Prostate gland (tissue), 2 donors: Measurements from ENCODE around the gene CD226. TPM values are rescaled to one million over a fixed set of nuclear protein-coding genes. Genes with fewer than 3 reads are reported as not detected.

Experiments
- DNase-seq: peaks from one replicate; pipeline ENCODE4 v3.0.0-alpha.2; 2019; ENCODE audit warnings: low spot score
- H3K27ac ChIP-seq, 2 donors: fragments of 200-600 bp; sonication (generic); 2 replicates each; pipeline ENCODE4 v1.5.1; 2017 to 2019
- H3K27me3 ChIP-seq: fragments of 200-600 bp; sonication (generic); replicated peaks from 2 replicates; pipeline ENCODE4 v1.5.1; 2019; ENCODE audit not compliant: insufficient read depth
- H3K36me3 ChIP-seq, 2 donors: fragments of 200-600 bp; sonication (generic); 1 replicate in 1 of 2; 2 replicates in 1 of 2; pipeline versions ENCODE4 v1.5.1 to v1.8.1; 2017 to 2019
- H3K4me1 ChIP-seq: fragments of 200-600 bp; sonication (generic); replicated peaks from 2 replicates; pipeline ENCODE4 v1.5.1; 2019
- H3K4me3 ChIP-seq, 2 donors: fragments of 200-600 bp; sonication (generic); 2 replicates each; pipeline ENCODE4 v1.5.1; 2017 to 2019
- H3K9me3 ChIP-seq: fragments of 200-600 bp; sonication (generic); 2 replicates; pipeline ENCODE4 v1.5.1; 2017
- POLR2A ChIP-seq: fragments of 450-650 bp; IDR thresholded peaks from one replicate; pipeline ENCODE4 v1.6.1; 2016; ENCODE audit warnings: antibody characterized with exemption, mild to moderate bottlenecking
- POLR2AphosphoS5 ChIP-seq: sonication (generic); formaldehyde crosslinking; IDR thresholded peaks from one replicate; pipeline ENCODE4 v1.6.1; 2017; ENCODE audit warnings: antibody characterized with exemption
- WGBS: methylation state at CpG from one replicate; pipeline ENCODE4 v1.1.5; 2018; 5-methylcytosine and 5-hydroxymethylcytosine counted together
- intact Hi-C: fragments of 100-400 bp; cut with DNase I; formaldehyde crosslinking; loops from one replicate; pipeline ENCODE4 v1.14.2; 2022
- total RNA-seq, 2 donors: library from RNA; depleted of rRNA; stranded (reverse); fragments of >200 nt; gene quantifications; one replicate each; pipeline ENCODE4 v1.1.0, GENCODE V29; 2016
- TF ChIP-seq, protein P1 (sequence below), 4 experiments: fragments of 200-600 bp in 2 of 4; fragments of 450-650 bp in 2 of 4; sonication (generic) in 2 of 4; IDR thresholded peaks; 1 replicate in 3 of 4; 2 replicates in 1 of 4; pipeline ENCODE4 v1.5.1; 2016 to 2019; ENCODE audit warnings: antibody characterized with exemption in 4 of 4, mild to moderate bottlenecking in 2 of 4, moderate library complexity in 2 of 4

Gene CD226
- total RNA-seq, result 1 to 10 TPM in 1 of 2 donors, under 1 TPM in 1; 0.59 to 4.7 TPM

DNA sequence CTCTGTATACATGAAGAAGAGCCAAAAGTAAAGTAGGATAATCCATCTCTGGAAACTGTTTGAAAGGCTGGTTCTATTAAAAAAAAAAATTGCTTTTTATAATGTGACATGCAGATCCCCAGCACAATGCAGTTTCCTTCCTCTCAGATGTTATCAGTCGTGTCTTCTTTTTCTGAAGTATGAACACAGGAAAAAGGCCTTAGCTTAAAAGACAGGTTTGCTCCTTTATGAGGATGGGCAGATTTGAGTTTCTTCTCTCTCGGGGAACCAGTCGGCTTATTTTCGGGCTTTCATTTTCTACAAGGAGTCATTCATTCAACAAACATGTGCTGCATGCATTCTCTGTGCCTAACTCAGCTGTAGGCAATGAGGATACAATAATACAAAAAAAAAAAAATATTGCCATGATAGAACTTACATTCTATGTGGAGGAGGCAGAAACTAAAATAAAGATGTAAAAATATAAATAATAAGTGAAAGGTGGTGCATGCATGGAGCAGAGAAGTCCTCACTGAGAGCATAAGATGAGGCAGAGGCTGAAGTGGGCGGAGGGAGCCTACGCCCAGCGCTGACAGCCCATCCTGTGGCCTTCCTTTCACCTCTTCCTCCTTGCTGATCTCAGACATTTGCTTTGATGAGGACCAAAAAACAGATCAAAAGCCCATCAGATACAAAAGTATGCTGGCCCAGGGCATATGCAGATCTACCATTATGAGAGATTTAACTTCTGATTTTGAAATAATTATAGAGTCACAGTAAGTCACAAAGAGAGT lies at the start of gene CD226:
CD226 (minus strand) TSS at position 513 of the 773 bp plus-strand sequence; CDS start at position 46, 467 bp downstream.
- Histone ChIP-seq H3K4me3 (no peak within 1 kb of the TSS), H3K4me1 (no peaks in the 10 kb centered on the region), H3K27me3 (no peaks in the 10 kb centered on the region), H3K9me3 (no peaks in the 10 kb centered on the region), H3K27ac (no peak within 1 kb of the TSS), H3K36me3 (no peaks in the 10 kb centered on the region)
- no peak for DNase-seq
- intact Hi-C loops, result no loop called here
- TF ChIP-seq POLR2AphosphoS5 (no peak), POLR2A (no peak)
- TF ChIP-seq, protein P1, sequence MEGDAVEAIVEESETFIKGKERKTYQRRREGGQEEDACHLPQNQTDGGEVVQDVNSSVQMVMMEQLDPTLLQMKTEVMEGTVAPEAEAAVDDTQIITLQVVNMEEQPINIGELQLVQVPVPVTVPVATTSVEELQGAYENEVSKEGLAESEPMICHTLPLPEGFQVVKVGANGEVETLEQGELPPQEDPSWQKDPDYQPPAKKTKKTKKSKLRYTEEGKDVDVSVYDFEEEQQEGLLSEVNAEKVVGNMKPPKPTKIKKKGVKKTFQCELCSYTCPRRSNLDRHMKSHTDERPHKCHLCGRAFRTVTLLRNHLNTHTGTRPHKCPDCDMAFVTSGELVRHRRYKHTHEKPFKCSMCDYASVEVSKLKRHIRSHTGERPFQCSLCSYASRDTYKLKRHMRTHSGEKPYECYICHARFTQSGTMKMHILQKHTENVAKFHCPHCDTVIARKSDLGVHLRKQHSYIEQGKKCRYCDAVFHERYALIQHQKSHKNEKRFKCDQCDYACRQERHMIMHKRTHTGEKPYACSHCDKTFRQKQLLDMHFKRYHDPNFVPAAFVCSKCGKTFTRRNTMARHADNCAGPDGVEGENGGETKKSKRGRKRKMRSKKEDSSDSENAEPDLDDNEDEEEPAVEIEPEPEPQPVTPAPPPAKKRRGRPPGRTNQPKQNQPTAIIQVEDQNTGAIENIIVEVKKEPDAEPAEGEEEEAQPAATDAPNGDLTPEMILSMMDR (IDR thresholded peaks at IDR 0.05), result no peak
- WGBS, result 45% methylated on average over 7 of the region's 7 CpGs

- Histone ChIP-seq H3K9me3 (no peaks in the 10 kb centered on the region), H3K4me3 (no peak overlapping the region), H3K27me3 (no peaks in the 10 kb centered on the region), H3K36me3 (no peaks in the 10 kb centered on the region), H3K4me1 (no peaks in the 10 kb centered on the region), H3K27ac (no peak overlapping the region)
- DNase-seq, result no peak
- 74% methylated on average over 7 of the region's 7 CpGs for WGBS
- TF ChIP-seq POLR2AphosphoS5 (no peak), POLR2A (no peak)
- TF ChIP-seq, protein P1 (IDR thresholded peaks at IDR 0.05), result no peak
- intact Hi-C loops, result no loop called here
These were observed 49.5 kb upstream of the CD226 start for GRCh38 chr18:69996951-69997798.

DNA sequence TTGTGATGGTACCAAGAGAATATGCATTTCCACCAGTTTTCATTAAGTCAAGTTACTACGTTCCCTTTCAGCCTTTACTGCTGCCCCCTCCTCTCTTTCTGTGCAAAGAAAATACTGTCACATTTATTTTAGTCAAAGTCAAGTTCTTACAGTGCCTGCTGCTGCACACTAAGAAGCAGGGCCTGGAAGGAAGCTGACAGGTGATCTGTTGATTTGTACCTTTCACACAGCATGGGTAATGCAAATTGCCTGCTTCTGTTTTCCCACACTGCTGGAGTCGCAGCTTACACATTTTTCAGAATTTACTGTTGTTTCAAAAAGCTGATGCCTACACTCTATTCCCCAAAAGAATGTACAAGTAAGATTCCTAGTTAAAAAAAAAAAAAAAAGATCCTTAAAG lies 48.7 kb upstream of the CD226 start:
- no peak for DNase-seq
- H3K27me3 ChIP-seq, result no peaks in the 10 kb centered on the region
- intact Hi-C loops, result no loop called here
- no peak overlapping the region for H3K4me3 ChIP-seq
- H3K9me3 ChIP-seq, result no peaks in the 10 kb centered on the region
- no peaks in the 10 kb centered on the region for H3K36me3 ChIP-seq
- H3K27ac ChIP-seq, result no peak overlapping the region
- WGBS, result 86% methylated on average over 2 of the region's 2 CpGs
- no peak for TF ChIP-seq POLR2AphosphoS5
- TF ChIP-seq POLR2A, result no peak
- TF ChIP-seq, protein P1 (IDR thresholded peaks at IDR 0.05), result no peak
- H3K4me1 ChIP-seq, result no peaks in the 10 kb centered on the region

DNA sequence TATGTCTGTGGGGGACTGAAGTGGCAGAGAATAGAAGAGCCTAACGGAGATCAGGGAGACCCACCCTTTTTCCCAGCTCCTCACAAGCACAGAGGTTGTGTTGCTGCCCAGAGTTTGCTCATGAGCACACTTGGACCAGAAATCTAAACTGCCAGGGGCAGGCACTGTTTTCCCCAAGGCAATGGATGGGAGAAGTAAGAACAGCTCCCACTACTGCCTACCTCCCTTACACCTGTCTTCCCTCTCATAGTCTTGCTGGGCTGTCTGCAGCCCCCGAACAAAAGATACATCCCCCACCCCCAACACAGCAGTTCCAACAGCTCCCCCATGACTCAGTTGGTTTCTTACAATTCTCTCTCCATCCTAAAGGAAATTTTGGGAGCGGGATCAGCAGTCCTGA lies 48.1 kb upstream of the CD226 start:
- no peak for TF ChIP-seq POLR2AphosphoS5
- TF ChIP-seq, protein P1 (IDR thresholded peaks at IDR 0.05), result no peak
- no peak for TF ChIP-seq POLR2A
- Histone ChIP-seq H3K27ac (no peak overlapping the region), H3K9me3 (no peaks in the 10 kb centered on the region), H3K4me1 (no peaks in the 10 kb centered on the region), H3K27me3 (no peaks in the 10 kb centered on the region), H3K4me3 (no peak overlapping the region), H3K36me3 (no peaks in the 10 kb centered on the region)
- WGBS, result 77% methylated on average over 3 of the region's 3 CpGs
- no peak for DNase-seq
- intact Hi-C loops, result no loop called here
